Measurements from ENCODE around the gene CENPF.
"Not testable (repeated sequence)": the region's sequence is repeated elsewhere in the genome, so short reads cannot be mapped to it uniquely, and the experiment has no call there.

Gene CENPF

DNA sequence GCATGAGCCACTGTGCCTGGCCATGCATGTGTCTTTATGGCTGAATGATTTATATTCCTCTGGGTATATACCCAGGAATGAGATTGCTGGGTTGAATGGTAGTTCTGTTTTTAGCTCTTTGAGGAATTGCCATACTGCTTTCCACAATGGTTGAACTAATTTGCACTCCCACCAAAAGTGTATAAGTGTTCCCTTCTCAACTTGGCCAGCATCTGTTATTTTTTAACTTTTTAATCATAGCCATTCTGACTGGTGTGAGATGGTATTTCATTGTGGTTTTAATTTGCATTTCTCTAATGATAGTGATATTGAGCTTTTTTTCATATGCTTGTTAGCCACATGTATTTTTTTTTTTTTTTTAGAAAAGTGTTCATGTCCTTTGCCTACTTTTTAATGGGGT, 7.1 kb downstream of the CENPF start:
- in situ Hi-C loops (cut with HindIII; ENCODE audit: low sequenced_read_pairs), result not testable (repeated sequence)

DNA sequence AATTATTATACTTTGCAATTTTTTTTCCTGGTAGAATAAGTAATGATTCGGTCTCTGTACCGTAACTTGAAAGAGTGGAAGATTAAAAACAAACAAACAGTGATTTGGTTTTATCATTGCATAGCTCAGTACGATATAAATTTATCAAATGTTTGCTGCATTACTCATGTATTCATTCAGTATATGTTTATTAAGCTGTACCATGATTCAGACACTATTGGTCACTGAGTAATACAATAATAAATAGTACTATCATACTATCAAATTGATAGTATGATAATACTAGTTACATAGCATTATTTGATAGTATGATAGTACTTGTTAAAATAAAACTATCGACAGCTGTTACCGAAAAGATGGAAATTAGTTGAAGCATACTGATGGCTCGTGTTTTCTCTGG, 12.1 kb downstream of the CENPF start:
- in situ Hi-C loops (cut with HindIII; ENCODE audit: low sequenced_read_pairs), result no loop called here

DNA sequence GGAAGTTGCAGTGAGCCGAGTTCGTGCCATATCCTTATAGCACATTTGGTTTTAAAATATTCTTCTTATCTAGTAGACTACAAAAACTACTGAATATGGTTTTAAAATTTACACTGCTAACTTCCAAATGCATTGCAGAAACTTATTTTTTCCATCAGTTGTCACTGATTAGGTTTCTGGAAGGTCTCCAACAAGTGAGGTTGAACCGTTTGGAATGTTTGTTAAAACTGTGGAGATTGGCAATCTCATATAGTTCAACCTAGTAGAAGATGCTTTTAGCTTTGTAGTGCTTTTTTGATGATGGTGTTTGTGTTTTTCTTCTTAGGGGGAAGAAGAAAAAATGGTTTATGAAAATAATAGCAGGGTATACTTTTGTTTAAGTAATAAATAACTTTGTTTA, 12.9 kb downstream of the CENPF start:
- in situ Hi-C loops (cut with HindIII; ENCODE audit: low sequenced_read_pairs), result no loop called here

DNA sequence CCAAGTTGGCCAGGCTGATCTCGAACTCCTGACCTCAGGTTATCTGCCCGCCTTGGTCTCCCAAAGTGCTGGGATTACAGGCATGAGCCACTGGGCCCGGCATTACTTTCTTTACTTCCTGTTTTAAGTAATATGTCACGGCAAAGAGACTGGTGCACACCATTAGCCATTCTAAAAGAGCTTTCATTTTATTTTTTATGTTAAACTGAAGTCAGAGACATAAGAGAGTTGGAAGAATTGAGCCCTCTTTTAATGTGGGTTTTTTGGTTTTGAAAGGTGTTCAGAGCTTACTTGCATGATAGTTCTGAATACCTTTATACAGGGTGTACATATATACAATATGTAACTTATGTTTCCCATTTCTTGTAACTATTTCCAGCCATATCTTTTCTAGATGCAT, 14.3 kb downstream of the CENPF start:
- in situ Hi-C loops (cut with HindIII; ENCODE audit: low sequenced_read_pairs), result no loop called here

DNA sequence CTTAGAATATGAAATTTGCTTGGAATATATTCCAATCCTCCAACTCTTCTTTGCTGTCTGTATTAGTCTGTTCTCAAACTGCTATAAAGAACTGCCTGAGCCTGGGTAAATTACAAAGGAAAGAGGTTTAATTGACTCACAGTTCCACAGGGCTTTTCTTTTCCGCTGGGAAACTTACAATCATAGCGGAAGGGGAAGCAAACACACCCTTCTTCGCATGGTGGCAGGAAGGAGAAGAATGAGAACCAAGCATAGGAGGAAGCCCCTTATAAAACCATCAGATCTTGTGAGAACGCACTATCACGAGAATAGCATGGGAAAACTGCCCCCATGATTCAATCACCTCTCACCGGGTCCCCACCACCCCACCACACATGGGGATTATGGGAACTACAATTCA, 14.8 kb downstream of the CENPF start:
- in situ Hi-C loops (cut with HindIII; ENCODE audit: low sequenced_read_pairs), result no loop called here

DNA sequence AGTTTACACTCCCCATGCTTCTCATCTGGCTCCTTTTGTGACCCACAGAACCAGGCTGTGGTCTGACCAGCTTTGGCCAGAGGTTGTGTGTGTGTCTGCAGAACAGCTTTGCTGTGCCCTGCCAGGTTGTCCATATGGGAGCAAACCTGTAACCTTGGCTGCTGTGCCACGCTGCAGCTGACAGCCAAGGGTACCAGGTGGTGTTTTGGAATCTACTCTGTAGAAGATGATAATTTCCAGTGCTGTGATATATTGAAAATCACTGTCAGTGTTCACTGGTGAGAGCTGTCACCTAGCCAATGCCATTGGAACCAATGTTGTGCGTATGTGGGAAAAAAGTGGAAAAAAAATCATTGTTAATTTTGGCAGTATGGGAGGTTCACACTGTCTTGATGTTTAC, 18.2 kb downstream of the CENPF start:
- in situ Hi-C loops (cut with HindIII; ENCODE audit: low sequenced_read_pairs), result no loop called here

DNA sequence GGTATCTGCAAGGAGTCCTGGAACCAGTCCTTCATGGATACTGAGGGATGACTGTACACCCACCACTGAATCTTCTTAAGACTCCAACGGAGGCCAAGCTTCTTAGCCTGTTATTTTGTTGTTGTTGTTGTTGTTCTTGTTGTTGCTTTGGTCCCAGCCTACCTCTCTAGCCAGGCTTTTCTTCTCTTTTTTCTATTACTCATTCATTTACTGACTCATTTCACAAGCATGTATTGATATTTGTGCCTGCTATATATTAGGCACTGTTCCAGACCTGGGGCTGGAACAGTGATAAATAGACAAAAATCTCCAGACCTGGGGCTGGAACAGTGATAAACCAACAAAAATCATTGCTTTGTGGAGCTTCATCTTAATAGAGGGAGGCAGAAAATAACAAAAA, 20.4 kb downstream of the CENPF start:
- in situ Hi-C loops (cut with HindIII; ENCODE audit: low sequenced_read_pairs), result no loop called here

DNA sequence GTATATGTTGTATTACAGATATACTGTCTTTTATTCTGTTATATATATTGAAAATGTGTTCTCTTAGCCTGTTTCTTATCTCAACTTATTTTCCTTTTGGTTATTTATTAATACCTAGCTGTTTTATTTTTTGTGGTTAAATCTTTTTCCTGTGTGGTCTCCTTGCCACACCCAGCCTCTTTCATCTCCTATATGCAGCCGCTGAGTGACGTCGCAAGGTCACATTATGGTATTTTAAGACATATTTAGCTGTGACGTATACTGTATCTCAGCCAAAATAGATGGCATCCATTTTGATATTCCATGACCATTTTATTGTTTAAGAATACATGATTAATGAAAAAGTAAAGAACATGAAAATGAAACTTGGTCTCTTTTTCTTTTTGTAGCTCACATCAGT, 29.1 kb downstream of the CENPF start:
- in situ Hi-C loops (cut with HindIII; ENCODE audit: low sequenced_read_pairs), result no loop called here

DNA sequence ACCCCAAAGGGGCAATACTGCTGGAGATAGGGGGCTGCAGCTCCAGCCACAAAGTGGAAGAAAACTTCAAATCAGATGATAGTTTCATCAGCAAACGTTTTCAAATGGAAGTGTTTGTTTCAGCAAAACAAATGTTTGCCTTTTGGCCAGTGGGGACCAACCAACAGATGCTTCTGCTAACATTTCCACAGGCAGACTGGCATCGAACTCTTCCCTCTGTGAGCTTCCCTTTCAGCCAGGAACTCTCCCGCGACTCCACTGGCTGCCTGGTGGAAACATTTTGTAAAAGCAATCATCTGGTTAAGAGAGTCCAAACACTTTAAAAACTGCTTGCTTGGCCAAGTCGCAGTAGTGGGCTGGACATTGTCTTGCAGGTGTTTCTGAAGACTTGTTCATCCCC, 30.7 kb downstream of the CENPF start:
- in situ Hi-C loops (cut with HindIII; ENCODE audit: low sequenced_read_pairs), result no loop called here

DNA sequence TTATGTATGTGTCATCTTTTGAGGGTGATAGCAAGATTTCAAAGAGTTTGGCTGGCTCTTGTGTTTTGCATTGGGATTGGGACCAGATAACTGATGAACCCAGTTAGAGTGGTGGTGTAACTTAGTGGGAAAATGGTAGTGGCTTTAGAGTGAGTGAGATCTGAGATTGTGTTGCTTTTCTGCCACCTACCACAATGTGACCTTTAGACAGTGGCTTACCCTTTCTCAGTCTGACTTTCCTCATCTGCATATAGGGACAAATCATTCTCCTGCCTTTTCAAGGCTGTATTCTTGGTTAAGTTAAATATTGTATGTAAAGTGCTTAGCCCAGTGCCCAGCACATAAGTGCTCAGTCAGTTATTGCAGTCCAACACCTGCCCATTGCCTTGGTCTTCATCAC, 31.3 kb downstream of the CENPF start:
- in situ Hi-C loops (cut with HindIII; ENCODE audit: low sequenced_read_pairs), result no loop called here

DNA sequence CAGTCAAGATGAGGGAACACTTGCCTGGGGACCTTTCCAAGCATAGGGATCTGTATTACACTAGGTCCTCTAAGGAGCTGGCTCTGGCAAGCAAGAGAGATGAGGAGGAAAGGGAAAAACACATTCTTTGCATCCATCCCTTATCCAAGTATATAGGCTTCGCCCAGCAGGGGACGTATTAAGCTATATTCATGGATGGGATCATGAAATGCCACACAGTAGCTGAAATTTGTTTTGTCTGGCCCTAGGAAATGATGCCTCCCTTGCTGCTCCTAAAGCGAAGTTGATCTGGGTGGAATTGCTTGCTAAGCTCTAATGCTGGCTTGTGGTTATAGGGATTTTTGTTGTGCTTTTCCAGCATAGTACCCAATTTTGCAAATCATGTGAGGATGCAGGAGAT, 32.1 kb downstream of the CENPF start:
- in situ Hi-C loops (cut with HindIII; ENCODE audit: low sequenced_read_pairs), result no loop called here

DNA sequence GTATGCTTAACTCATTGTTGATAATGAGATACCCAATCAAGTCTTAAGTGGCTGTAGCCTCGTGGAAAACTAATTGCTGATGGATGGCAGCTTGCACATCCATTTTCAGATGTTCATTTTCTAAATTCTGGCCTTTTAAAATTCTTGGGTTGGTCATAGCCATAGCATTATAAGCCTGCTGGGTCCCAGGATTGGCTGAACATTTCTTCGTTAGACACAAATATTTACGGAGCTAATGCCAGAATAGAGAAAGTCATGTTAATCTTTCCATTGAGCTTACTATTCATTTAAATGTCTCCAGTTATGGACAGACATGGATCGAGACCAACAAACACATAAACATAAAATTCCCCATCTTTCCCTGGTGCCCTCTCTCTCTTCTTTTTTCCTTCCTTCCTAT, 32.5 kb downstream of the CENPF start:
- in situ Hi-C loops (cut with HindIII; ENCODE audit: low sequenced_read_pairs), result no loop called here

DNA sequence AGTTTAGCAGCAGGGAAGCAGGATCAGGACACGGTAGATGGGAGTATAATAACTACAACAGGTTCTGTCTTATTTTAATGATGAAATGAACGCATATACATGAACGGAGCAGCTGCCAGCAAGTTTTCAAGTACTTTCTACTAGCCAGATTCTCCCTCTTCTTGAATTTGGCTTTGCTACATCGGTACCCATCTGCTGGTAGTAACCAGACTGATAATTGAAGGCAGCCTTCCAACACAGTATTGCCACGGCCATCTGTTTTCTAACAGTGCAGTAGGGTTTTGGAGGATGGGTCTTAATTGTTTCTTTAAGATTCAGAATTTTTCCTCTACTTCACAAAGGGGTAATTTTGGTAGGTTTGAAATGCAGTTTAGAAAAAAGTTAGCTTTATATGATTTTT, 33.4 kb downstream of the CENPF start:
- in situ Hi-C loops (cut with HindIII; ENCODE audit: low sequenced_read_pairs), result no loop called here

DNA sequence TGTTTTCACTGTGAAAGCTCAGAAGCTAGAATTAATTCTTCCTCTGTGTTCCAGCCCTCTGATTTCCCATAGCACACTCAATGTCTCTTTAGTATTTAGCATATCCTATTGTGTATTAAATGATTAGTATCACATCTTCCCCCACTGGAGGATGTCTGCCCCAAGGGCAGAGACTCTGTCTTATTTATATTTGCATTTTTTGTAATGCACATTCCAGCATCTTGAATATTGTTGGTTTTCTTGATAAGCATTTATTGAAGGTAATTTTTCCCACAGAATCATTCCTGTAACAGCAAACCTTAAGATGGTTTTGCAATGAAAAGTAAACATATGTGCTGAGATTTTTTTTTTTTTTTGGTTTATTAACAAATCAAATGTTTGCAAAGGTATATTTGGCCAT, 34.1 kb downstream of the CENPF start:
- in situ Hi-C loops (cut with HindIII; ENCODE audit: low sequenced_read_pairs), result no loop called here

DNA sequence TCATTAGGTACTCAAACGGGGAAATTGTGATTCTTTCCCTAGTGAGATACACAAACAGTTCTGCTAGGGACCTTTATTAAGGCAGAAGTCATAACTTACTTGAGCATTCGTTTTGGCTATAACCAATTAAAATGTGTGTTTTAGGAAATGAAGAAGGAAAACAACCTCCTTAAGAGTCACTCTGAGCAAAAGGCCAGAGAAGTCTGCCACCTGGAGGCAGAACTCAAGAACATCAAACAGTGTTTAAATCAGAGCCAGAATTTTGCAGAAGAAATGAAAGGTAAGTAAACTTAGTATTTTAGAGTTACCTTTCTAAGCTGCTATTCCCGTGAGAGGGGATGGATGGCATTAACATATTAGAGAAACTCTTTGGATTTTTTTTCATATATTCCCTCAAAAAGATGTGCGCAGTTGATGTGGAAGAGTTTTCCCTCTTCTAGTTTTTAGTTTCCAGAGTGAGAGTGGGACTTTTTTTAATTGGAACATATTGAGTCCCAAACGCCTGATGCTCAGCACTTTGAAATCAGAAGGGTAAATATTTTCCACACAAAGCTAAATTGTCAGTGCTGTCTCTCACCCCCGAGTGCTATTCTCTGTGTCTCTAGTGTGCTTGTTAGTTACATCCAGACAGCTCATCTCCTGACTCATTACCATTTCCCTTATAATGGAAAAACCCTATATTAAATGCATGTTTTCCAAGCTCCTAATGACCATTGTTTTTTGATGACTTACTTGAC, 34.9 kb downstream of the CENPF start:
- in situ Hi-C loops (cut with HindIII; ENCODE audit: low sequenced_read_pairs), result no loop called here

DNA sequence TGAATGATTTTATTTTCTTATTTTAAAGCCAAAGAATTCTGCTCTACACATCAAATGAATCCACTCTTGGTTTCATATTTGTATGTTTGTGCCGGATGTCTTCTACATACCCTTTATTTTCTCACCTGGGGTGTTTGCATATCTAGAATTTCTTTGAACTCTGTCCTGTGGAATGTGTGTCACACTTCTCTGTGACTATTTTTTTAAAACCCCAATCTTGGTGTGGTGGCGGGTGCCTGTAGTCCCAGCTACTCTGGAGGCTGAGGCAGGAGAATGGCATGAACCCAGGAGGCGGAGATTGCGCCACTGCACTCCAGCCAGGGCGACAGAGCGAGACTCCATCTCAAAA, 35.4 kb downstream of the CENPF start:
- in situ Hi-C loops (cut with HindIII; ENCODE audit: low sequenced_read_pairs), result no loop called here

DNA sequence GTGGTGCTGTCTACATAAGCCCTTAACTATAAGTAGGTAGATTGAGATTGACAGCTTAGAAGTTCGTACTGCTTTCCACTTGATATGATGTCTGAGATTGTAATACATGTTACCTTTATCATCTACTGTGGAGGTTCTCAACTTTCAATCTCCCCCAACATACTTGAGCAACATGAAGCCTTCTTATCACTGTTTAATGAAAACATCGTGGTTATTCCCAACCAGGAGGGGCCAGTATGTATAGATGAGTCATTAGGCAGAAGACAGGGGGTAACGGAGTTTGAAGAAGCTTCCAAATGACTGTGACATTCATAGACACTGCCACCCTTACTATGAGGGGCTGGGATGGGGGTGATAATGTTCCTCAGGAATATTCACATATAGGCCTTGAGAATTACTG, 36.0 kb downstream of the CENPF start:
- in situ Hi-C loops (cut with HindIII; ENCODE audit: low sequenced_read_pairs), result no loop called here

DNA sequence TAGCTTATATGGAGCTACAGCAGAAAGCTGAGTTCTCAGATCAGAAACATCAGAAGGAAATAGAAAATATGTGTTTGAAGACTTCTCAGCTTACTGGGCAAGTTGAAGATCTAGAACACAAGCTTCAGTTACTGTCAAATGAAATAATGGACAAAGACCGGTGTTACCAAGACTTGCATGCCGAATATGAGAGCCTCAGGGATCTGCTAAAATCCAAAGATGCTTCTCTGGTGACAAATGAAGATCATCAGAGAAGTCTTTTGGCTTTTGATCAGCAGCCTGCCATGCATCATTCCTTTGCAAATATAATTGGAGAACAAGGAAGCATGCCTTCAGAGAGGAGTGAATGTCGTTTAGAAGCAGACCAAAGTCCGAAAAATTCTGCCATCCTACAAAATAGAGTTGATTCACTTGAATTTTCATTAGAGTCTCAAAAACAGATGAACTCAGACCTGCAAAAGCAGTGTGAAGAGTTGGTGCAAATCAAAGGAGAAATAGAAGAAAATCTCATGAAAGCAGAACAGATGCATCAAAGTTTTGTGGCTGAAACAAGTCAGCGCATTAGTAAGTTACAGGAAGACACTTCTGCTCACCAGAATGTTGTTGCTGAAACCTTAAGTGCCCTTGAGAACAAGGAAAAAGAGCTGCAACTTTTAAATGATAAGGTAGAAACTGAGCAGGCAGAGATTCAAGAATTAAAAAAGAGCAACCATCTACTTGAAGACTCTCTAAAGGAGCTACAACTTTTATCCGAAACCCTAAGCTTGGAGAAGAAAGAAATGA, 37.6 kb downstream of the CENPF start:
- in situ Hi-C loops (cut with HindIII; ENCODE audit: low sequenced_read_pairs), result no loop called here

DNA sequence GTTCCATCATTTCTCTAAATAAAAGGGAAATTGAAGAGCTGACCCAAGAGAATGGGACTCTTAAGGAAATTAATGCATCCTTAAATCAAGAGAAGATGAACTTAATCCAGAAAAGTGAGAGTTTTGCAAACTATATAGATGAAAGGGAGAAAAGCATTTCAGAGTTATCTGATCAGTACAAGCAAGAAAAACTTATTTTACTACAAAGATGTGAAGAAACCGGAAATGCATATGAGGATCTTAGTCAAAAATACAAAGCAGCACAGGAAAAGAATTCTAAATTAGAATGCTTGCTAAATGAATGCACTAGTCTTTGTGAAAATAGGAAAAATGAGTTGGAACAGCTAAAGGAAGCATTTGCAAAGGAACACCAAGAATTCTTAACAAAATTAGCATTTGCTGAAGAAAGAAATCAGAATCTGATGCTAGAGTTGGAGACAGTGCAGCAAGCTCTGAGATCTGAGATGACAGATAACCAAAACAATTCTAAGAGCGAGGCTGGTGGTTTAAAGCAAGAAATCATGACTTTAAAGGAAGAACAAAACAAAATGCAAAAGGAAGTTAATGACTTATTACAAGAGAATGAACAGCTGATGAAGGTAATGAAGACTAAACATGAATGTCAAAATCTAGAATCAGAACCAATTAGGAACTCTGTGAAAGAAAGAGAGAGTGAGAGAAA, 38.4 kb downstream of the CENPF start:
- in situ Hi-C loops (cut with HindIII; ENCODE audit: low sequenced_read_pairs), result no loop called here

DNA sequence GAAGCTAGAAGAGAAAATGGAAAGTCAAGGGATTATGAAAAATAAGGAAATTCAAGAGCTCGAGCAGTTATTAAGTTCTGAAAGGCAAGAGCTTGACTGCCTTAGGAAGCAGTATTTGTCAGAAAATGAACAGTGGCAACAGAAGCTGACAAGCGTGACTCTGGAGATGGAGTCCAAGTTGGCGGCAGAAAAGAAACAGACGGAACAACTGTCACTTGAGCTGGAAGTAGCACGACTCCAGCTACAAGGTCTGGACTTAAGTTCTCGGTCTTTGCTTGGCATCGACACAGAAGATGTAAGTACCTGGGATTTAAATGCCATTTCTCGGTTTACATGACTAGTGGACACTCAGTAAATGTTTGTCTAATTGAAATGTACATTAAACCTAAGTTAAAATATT, 40.0 kb downstream of the CENPF start:
- in situ Hi-C loops (cut with HindIII; ENCODE audit: low sequenced_read_pairs), result no loop called here

DNA sequence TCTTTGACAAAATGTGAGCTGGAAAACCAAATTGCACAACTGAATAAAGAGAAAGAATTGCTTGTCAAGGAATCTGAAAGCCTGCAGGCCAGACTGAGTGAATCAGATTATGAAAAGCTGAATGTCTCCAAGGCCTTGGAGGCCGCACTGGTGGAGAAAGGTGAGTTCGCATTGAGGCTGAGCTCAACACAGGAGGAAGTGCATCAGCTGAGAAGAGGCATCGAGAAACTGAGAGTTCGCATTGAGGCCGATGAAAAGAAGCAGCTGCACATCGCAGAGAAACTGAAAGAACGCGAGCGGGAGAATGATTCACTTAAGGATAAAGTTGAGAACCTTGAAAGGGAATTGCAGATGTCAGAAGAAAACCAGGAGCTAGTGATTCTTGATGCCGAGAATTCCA, 42.7 kb downstream of the CENPF start:
- in situ Hi-C loops (cut with HindIII; ENCODE audit: low sequenced_read_pairs), result no loop called here

DNA sequence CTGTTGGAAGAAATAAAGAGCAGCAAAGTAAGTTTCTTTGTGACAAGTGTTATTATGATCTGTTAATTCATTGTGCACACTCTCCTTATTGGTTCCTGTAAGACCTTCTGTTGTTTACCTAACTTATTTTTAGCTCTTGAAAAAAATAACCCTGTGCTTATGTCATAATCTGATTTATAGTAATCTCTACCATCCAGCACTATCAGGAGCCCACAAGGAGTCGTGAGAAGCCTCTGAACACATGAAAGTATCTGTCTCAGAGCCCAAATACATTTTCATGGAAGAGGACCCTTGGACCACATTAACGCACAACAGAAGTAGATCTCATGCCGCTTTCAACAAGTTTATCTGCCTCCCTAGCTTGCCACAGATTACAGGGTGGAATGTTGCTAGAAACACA, 45.8 kb downstream of the CENPF start:
- in situ Hi-C loops (cut with HindIII; ENCODE audit: low sequenced_read_pairs), result no loop called here
